Lung microvascular endothelial cell (primary cell): ENCODE results near the gene FGF14. TPM values are rescaled to one million over a fixed set of nuclear protein-coding genes. Genes with fewer than 3 reads are reported as not detected.

Experiments
- DNase-seq, 2 donors: peaks; one replicate each; pipeline versions ENCODE4 v3.0.0 to v3.0.0-alpha.2; 2010; ENCODE audit warnings: low read depth in 2 of 2
- total RNA-seq: library from RNA; depleted of rRNA; stranded (reverse); fragments of >200 nt; gene quantifications from 2 replicates; pipeline ENCODE4 v1.2.1, GENCODE V29; 2014

Gene FGF14
- total RNA-seq, 1 donor from 2014 or later, result 0.79 TPM

- DNase-seq, result no peak
Observed at GRCh38 chr13:101795025-101795424, 606.8 kb downstream of the FGF14 start.

GRCh38 chr13:101792189-101792588 is 609.7 kb downstream of the FGF14 start:
- no peak for DNase-seq

- DNase-seq, result peak; percentile 4 to 23
Observed at GRCh38 chr13:101785858-101786257, 616.0 kb downstream of the FGF14 start.

- DNase-seq, result no peak
Observed at GRCh38 chr13:101784313-101784712, 617.5 kb downstream of the FGF14 start.

- no peak for DNase-seq
Observed at GRCh38 chr13:101783554-101783953, 618.3 kb downstream of the FGF14 start.

GRCh38 chr13:101780211-101780610 is 621.6 kb downstream of the FGF14 start:
- DNase-seq, result no peak

- no peak for DNase-seq
Observed at GRCh38 chr13:101779147-101779546, 622.7 kb downstream of the FGF14 start.

- DNase-seq, result no peak
Observed at GRCh38 chr13:101775267-101775666, 626.6 kb downstream of the FGF14 start.

- DNase-seq, result no peak
Observed at GRCh38 chr13:101774393-101774792, 627.5 kb downstream of the FGF14 start.

GRCh38 chr13:101773062-101773461 is 628.8 kb downstream of the FGF14 start:
- DNase-seq, result peak in 1 of 2 donors; percentile 2

GRCh38 chr13:101767131-101767530 is 634.7 kb downstream of the FGF14 start:
- DNase-seq, result no peak

- DNase-seq, result no peak
Observed at GRCh38 chr13:101763191-101763590, 638.7 kb downstream of the FGF14 start.

- peak; percentile 64 to 71 for DNase-seq
Observed at GRCh38 chr13:101757446-101758039, 644.3 kb downstream of the FGF14 start.

GRCh38 chr13:101755228-101755887 is 646.5 kb downstream of the FGF14 start:
- DNase-seq, result peak in 1 of 2 donors; percentile 3

GRCh38 chr13:101752432-101752831 is 649.4 kb downstream of the FGF14 start:
- DNase-seq, result no peak

GRCh38 chr13:101751488-101751887 is 650.4 kb downstream of the FGF14 start:
- DNase-seq, result peak; percentile 44 to 86

GRCh38 chr13:101749584-101749983 is 652.3 kb downstream of the FGF14 start:
- no peak for DNase-seq

GRCh38 chr13:101747039-101747438 is 654.8 kb downstream of the FGF14 start:
- no peak for DNase-seq

- no peak for DNase-seq
Observed at GRCh38 chr13:101746513-101746912, 655.3 kb downstream of the FGF14 start.

GRCh38 chr13:101739382-101740178 is 662.3 kb downstream of the FGF14 start:
- no peak for DNase-seq

- no peak for DNase-seq
Observed at GRCh38 chr13:101738336-101738735, 663.5 kb downstream of the FGF14 start.

GRCh38 chr13:101736566-101736965 is 665.3 kb downstream of the FGF14 start:
- DNase-seq, result no peak
